ENCODE measurements around the gene SLC35C1.
"Not testable (repeated sequence)": the region's sequence is repeated elsewhere in the genome, so short reads cannot be mapped to it uniquely, and the experiment has no call there.

GRCh38 chr11:45826492-45826891 is 21.5 kb downstream of the SLC35C1 start:
- not testable (repeated sequence) for TF ChIP-seq POLR2AphosphoS5 (IDR thresholded peaks at IDR 0.05; ENCODE audit: insufficient read depth, low read depth, low read length); POLR2A (IDR thresholded peaks at IDR 0.05; ENCODE audit: low read depth, low read length); GATA2 (IDR thresholded peaks at IDR 0.05; ENCODE audit: insufficient read depth, insufficient read length, low read depth, low read length); EZH2 (IDR thresholded peaks at IDR 0.05; ENCODE audit: borderline replicate concordance, low read depth, low read length, severe bottlenecking); JUN (IDR thresholded peaks at IDR 0.05; ENCODE audit: borderline replicate concordance, insufficient read depth, insufficient read length, low read depth); MYC (IDR thresholded peaks at IDR 0.05; ENCODE audit: low read depth, low read length); FOS (IDR thresholded peaks at IDR 0.05; ENCODE audit: borderline replicate concordance, insufficient read depth, low read length)
- TF ChIP-seq, protein P1, sequence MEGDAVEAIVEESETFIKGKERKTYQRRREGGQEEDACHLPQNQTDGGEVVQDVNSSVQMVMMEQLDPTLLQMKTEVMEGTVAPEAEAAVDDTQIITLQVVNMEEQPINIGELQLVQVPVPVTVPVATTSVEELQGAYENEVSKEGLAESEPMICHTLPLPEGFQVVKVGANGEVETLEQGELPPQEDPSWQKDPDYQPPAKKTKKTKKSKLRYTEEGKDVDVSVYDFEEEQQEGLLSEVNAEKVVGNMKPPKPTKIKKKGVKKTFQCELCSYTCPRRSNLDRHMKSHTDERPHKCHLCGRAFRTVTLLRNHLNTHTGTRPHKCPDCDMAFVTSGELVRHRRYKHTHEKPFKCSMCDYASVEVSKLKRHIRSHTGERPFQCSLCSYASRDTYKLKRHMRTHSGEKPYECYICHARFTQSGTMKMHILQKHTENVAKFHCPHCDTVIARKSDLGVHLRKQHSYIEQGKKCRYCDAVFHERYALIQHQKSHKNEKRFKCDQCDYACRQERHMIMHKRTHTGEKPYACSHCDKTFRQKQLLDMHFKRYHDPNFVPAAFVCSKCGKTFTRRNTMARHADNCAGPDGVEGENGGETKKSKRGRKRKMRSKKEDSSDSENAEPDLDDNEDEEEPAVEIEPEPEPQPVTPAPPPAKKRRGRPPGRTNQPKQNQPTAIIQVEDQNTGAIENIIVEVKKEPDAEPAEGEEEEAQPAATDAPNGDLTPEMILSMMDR (IDR thresholded peaks at IDR 0.05; ENCODE audit: extremely low read depth in 1 of 2, insufficient read depth in 1 of 2, low read depth in 1 of 2, low read length in 2 of 2) = not testable (repeated sequence)
